Dendritic cell treated with granulocyte-macrophage colony-stimulating factor and Interleukin-4, amounts not matched to agents 40 ng/mL and 50 ng/mL, for 4 days (primary cell): ENCODE results near the gene SLC25A42.

Source experiments
- H3K27ac Mint-ChIP-seq: one replicate; pipeline ENCODE4 v1.8.0; 2022; ENCODE audit warnings: mild to moderate bottlenecking, mixed read lengths
- H3K27me3 Mint-ChIP-seq: one replicate; pipeline ENCODE4 v1.8.0; 2022; ENCODE audit warnings: mild to moderate bottlenecking, mixed read lengths
- H3K36me3 Mint-ChIP-seq: one replicate; pipeline ENCODE4 v1.8.0; 2022; ENCODE audit warnings: low read depth, mixed read lengths
- H3K4me1 Mint-ChIP-seq: one replicate; pipeline ENCODE4 v1.8.0; 2022; ENCODE audit warnings: low read depth, mixed read lengths
- H3K4me3 Mint-ChIP-seq: one replicate; pipeline ENCODE4 v1.8.0; 2022; ENCODE audit warnings: mild to moderate bottlenecking, moderate library complexity, mixed read lengths
- H3K9me3 Mint-ChIP-seq: one replicate; pipeline ENCODE4 v1.8.0; 2022; ENCODE audit warnings: mixed read lengths
- intact Hi-C: fragments of 100-400 bp; cut with micrococcal nuclease; formaldehyde crosslinking; loops from one replicate; pipeline ENCODE4 v1.15.0; 2022

SLC25A42 gene

DNA sequence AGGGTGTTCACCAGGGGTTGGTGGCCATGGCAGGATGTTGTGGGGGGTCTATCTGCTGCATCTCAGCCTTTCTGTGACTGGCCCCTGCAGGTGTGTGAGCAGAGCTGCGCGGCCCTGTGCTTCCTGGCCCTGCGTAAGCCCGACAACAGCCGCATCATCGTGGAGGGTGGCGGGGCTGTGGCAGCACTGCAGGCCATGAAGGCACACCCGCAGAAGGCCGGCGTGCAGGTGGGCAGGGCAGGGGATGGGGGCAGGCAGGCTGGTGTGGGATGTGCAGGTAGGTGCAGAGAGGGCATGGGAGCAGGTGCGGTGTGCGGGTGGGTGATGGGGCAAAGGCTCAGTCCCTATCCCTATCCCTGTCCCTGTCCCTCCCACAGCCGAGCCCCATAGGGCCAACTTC, 8.1 kb upstream of the SLC25A42 start:
- peaks cover 96% of the 10 kb centered on the region for H3K36me3 Mint-ChIP-seq
- H3K27me3 Mint-ChIP-seq, result no peaks in the 10 kb centered on the region
- no peak overlapping the region for H3K27ac Mint-ChIP-seq
- H3K4me3 Mint-ChIP-seq, result no peak overlapping the region
- no peaks in the 10 kb centered on the region for H3K9me3 Mint-ChIP-seq
- intact Hi-C loops, result no loop called here
- H3K4me1 Mint-ChIP-seq, result no peaks in the 10 kb centered on the region

DNA sequence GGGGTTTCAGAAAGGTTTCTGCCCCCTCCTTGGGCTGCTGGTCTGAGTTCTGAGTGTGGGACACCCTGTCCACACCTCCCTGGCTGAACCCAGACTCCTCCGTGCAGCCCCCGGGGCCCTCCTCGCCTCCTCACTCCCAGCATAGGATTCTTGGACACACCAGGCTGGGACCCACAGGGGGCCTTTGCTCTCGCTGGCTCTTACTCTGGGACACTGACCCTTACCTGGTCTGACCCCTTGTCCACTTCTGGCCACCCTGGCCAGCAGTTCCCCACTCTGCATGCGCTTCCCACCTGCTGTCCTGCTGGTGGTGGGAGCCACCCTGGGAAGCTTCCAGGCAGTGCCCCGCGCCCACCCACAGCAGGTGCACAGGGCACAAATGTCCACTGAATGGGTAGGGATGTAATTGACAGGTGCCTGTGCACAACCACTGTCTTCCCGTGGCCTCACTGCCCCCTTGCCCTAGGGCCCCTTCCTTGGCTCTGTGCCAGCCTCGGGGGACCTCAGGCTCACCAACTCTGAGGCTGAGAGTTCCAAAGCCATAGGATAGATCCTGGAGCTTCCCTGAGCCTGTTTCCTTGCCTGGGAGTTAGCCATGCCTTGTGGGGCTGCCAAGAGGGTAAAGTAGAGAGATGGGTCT, 7.0 kb upstream of the SLC25A42 start:
- Mint-ChIP-seq H3K27me3 (no peaks in the 10 kb centered on the region), H3K27ac (no peak overlapping the region), H3K4me1 (no peaks in the 10 kb centered on the region), H3K4me3 (no peak overlapping the region), H3K36me3 (peaks cover 93% of the 10 kb centered on the region), H3K9me3 (no peaks in the 10 kb centered on the region)
- intact Hi-C loops, result no loop called here

- no peak overlapping the region for H3K4me3 Mint-ChIP-seq
- H3K27me3 Mint-ChIP-seq, result no peaks in the 10 kb centered on the region
- peaks cover under 1% of the 10 kb centered on the region for H3K4me1 Mint-ChIP-seq
- intact Hi-C loops, result no loop called here
- peaks cover 87% of the 10 kb centered on the region for H3K36me3 Mint-ChIP-seq
- H3K9me3 Mint-ChIP-seq, result no peaks in the 10 kb centered on the region
- no peak overlapping the region for H3K27ac Mint-ChIP-seq
Measured at GRCh38 chr19:19057317-19057716, 6.5 kb upstream of the SLC25A42 start.

DNA sequence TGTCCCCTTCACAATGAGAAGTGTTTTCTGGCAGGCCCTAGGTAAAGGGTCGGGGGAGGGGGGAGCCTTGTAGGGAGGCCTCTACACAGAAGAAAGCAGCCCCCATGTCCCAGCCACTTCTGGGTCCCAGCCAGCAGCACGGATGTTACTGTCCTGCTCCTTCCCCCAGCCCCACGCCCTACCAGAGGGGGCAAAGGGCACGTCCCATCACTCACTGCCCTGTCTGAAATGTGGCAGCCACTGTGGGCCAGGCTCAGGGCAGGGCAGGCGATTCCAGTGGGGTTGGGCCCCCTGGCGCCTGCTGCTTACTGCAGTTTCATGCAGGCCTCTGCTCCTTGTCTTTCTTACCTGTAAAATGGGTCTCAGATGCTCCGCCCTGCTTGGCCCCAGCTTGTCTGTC, 6.1 kb upstream of the SLC25A42 start:
- intact Hi-C loops, result no loop called here
- Mint-ChIP-seq H3K9me3 (no peaks in the 10 kb centered on the region), H3K27ac (no peak overlapping the region), H3K4me1 (peaks cover 4% of the 10 kb centered on the region), H3K4me3 (no peak overlapping the region), H3K36me3 (peaks cover 83% of the 10 kb centered on the region), H3K27me3 (no peaks in the 10 kb centered on the region)

GRCh38 chr19:19059018-19059836, 4.6 kb upstream of the SLC25A42 start:
- intact Hi-C loops, result no loop called here
- H3K36me3 Mint-ChIP-seq, result peaks cover 78% of the 10 kb centered on the region
- H3K4me1 Mint-ChIP-seq, result peaks cover 12% of the 10 kb centered on the region
- no peak overlapping the region for H3K27ac Mint-ChIP-seq
- peaks cover 1% of the 10 kb centered on the region for H3K27me3 Mint-ChIP-seq
- no peaks in the 10 kb centered on the region for H3K9me3 Mint-ChIP-seq
- H3K4me3 Mint-ChIP-seq, result no peak overlapping the region

DNA sequence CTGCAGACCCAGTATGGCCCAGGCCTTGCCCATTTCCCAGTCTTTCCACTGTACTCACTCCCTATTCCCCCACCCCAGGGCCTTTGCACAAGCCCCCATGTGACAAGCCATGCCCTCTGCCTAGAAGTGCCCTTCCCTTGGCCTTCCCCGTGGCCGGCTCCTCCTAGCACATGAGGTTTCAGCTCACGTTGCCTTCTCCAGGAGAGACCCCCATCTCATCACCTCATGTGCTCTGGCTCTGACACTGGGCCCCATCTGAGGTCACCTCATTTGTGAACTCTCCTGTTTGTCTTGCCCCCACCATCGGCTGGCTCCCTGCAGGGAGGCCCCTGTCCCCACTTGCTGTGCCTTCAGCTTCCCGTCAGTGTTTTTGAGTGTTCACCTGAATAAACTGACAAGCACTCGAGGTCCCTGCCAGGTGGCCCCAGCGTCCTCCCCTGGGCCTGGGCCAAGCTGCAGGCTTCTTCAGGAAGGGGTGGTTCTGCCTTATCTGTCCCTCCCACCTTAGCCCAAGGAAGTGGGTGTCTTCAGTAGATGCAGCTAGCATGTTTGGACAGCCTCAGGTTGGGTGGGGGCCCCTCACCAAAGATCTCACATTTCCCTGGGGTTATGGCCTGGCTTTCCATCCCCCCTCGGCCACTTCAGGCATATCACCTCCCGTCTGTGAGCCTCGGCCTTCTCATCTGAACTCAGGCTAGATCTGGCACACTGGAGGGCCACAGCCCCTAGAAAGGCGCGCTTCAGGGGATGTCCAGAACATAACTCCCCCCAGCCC, 3.8 kb upstream of the SLC25A42 start:
- Mint-ChIP-seq H3K9me3 (no peaks in the 10 kb centered on the region), H3K27me3 (peaks cover 6% of the 10 kb centered on the region), H3K27ac (no peak overlapping the region), H3K4me3 (no peak overlapping the region), H3K4me1 (peaks cover 20% of the 10 kb centered on the region), H3K36me3 (peaks cover 70% of the 10 kb centered on the region)
- intact Hi-C loops, result no loop called here

DNA sequence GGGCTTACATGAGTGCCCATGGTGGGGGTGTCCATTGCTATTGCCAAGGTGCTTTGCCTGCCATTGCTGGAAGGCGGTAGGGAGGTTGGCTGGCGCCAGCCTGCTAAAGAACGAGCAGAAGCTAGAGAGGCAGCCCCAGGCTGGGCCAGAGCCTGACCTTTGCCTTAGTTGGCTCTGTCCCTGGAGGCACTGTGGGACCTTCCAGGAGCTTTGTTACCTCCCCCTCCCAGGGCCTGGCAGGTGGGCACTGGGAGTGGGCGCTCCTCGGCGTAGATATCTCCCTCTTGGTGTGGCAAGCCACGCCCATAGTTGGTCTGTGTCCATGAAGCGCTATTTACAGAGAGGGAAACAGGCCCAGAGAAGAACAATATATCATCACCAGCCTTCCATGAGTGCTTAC, 2.3 kb upstream of the SLC25A42 start:
- Mint-ChIP-seq H3K4me3 (no peak overlapping the region), H3K9me3 (no peaks in the 10 kb centered on the region), H3K27me3 (peaks cover 6% of the 10 kb centered on the region), H3K36me3 (peaks cover 55% of the 10 kb centered on the region), H3K4me1 (peaks cover 22% of the 10 kb centered on the region), H3K27ac (no peak overlapping the region)
- intact Hi-C loops, result no loop called here

- Mint-ChIP-seq H3K36me3 (peaks cover 44% of the 10 kb centered on the region), H3K27me3 (peaks cover 6% of the 10 kb centered on the region), H3K9me3 (no peaks in the 10 kb centered on the region), H3K4me3 (peak overlapping the region; percentile 70), H3K4me1 (peaks cover 22% of the 10 kb centered on the region), H3K27ac (peak overlapping the region; percentile 38)
- intact Hi-C loops, result loop anchor here (1.0 to 2.0 kb wide), 2 partner anchors 29 to 76 kb away; partner anchors contain the start of genes ARMC6, SUGP2 and TMEM161A
Measured at GRCh38 chr19:19062454-19063182, 1.2 kb upstream of the SLC25A42 start.

GRCh38 chr19:19064098-19064722, 416 bp downstream of the SLC25A42 start:
- intact Hi-C loops, result no loop called here
- H3K27me3 Mint-ChIP-seq, result peaks cover 6% of the 10 kb centered on the region
- no peaks in the 10 kb centered on the region for H3K9me3 Mint-ChIP-seq
- H3K36me3 Mint-ChIP-seq, result peaks cover 28% of the 10 kb centered on the region
- peak overlapping the region; percentile 70 for H3K4me3 Mint-ChIP-seq
- peak overlapping the region; percentile 38 for H3K27ac Mint-ChIP-seq
- H3K4me1 Mint-ChIP-seq, result peaks cover 26% of the 10 kb centered on the region

- Mint-ChIP-seq H3K27me3 (peaks cover 6% of the 10 kb centered on the region), H3K27ac (peak overlapping the region; percentile 38), H3K4me1 (peaks cover 27% of the 10 kb centered on the region), H3K4me3 (peak overlapping the region; percentile 70), H3K36me3 (peaks cover 19% of the 10 kb centered on the region), H3K9me3 (no peaks in the 10 kb centered on the region)
- intact Hi-C loops, result no loop called here
Measured at GRCh38 chr19:19064811-19065745, 1.3 kb downstream of the SLC25A42 start.

DNA sequence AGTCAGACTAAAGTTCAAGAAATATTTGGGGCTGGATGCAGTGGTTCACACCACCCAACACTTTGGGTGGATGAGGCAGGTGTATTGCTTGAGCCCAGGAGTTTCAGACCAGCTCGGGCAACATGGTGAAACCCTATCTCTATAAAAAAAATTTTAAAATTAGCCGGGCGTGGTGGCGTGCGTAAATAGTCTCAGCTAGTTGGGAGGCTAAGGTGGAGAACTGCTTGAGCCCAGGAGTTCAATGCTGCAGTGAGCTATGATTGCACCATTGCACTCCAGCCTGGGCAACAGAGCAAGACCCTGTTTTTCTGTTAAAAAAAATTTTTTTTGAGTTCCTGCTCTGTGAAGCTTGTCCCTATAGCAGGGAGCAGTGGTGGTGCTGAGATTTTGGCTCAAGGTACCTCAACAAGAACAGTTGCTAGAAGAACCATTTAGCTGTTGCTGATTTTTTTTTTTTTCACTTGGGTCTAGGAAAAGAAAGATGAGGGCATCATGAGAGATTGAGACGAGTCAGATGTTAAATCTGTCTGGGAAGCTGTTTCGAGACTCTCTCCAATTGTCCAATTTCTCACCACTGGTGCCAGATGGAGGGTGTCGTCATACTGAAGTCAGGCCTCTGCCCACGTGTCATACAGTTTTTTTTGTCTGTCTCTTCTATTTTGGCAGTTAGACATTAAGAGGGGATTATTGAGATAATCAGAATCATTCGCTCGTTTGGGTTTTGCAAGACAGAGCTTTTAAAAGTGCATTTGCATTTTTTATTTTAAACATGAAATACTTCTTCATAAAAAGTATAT, 3.7 kb downstream of the SLC25A42 start:
- H3K4me1 Mint-ChIP-seq, result peaks cover 25% of the 10 kb centered on the region
- H3K4me3 Mint-ChIP-seq, result no peak overlapping the region
- H3K27ac Mint-ChIP-seq, result no peak overlapping the region
- no peaks in the 10 kb centered on the region for H3K9me3 Mint-ChIP-seq
- intact Hi-C loops, result no loop called here
- peaks cover 6% of the 10 kb centered on the region for H3K36me3 Mint-ChIP-seq
- peaks cover 6% of the 10 kb centered on the region for H3K27me3 Mint-ChIP-seq
